ENCODE results near the gene LSM7. TPM values are rescaled to one million over a fixed set of nuclear protein-coding genes. Genes with fewer than 3 reads are reported as not detected.
"Not testable (repeated sequence)": the region's sequence is repeated elsewhere in the genome, so short reads cannot be mapped to it uniquely, and the experiment has no call there.

The LSM7 gene
- total RNA-seq, 3 donors from 2014 or later, result 60.3 to 111 (median 93.1) TPM

DNA sequence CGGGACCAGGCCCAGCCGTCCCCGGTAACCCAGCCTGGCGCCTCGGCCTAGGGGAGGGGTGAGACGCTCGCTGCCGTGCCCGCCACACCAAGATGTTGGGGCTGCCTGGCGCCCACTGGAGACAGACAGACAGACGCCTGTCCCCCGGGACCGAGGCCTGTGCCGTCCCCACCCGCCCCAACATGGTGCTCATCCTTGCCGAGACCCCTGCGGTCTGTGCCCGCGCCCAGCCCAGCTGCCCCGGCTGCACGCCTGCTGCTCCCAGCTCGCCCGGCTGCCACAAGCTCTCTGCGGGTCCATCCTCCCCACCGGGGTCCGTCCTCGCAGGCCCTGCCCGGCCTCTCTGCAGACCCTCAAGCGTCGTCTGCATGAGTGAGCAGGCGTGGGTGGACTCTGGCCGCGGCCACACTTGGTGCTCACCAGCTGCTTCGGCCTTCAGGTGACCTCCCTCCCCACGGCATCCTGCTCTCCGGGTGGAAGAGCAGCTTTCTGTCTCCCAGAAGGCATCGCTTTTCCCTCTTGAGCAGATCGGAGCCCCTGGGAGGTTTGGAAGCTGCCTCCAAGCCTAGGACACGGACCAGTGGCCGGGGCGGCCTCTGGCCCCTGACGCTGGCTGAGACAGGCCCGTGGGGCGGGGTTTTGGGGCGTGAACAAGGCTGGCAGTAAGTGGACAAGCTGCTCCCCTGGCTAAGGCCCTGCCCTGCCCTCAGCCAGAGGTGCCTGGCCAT, 24.9 kb upstream of the LSM7 start:
- no peak overlapping the region for H3K4me3 ChIP-seq
- TF ChIP-seq, protein P1, sequence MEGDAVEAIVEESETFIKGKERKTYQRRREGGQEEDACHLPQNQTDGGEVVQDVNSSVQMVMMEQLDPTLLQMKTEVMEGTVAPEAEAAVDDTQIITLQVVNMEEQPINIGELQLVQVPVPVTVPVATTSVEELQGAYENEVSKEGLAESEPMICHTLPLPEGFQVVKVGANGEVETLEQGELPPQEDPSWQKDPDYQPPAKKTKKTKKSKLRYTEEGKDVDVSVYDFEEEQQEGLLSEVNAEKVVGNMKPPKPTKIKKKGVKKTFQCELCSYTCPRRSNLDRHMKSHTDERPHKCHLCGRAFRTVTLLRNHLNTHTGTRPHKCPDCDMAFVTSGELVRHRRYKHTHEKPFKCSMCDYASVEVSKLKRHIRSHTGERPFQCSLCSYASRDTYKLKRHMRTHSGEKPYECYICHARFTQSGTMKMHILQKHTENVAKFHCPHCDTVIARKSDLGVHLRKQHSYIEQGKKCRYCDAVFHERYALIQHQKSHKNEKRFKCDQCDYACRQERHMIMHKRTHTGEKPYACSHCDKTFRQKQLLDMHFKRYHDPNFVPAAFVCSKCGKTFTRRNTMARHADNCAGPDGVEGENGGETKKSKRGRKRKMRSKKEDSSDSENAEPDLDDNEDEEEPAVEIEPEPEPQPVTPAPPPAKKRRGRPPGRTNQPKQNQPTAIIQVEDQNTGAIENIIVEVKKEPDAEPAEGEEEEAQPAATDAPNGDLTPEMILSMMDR (IDR thresholded peaks at IDR 0.05), result no peak
- DNase-seq, result peak in 2 of 3 donors; percentile 43 to 51
- no peaks in the 10 kb centered on the region for H3K4me1 ChIP-seq (ENCODE audit: low read depth)
- peak; percentile 43 for ATAC-seq
- H3K9me3 ChIP-seq, result no peaks in the 10 kb centered on the region
- intact Hi-C loops (cut with DNase I, micrococcal nuclease), result no loop called here
- no peaks in the 10 kb centered on the region for H3K36me3 ChIP-seq (ENCODE audit: low read depth)

DNA sequence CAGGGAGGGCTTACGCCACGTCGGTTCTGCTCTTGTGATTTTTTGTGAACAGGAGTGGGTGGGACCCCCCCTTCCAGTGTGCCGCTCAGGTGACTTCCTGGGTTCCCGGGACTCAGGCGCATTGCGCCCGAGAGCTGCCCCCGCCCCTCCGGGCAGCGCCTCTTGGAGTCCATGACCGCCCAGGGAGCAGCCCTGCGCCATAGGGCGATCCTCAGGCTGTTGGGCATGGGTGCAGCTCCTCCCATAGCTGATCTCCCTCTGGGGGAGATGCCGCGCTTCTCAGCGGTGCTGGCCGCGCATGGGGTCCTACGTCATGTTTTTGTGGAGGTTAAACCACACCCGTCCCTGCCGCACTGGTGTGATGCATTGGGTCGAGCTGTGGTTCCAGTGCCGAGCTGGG, 23.7 kb upstream of the LSM7 start:
- TF ChIP-seq, protein P1 (IDR thresholded peaks at IDR 0.05), result no peak
- no peak for DNase-seq
- Histone ChIP-seq H3K4me3 (no peak overlapping the region), H3K36me3 (ENCODE audit: low read depth) (no peaks in the 10 kb centered on the region), H3K4me1 (ENCODE audit: low read depth) (no peaks in the 10 kb centered on the region), H3K9me3 (no peaks in the 10 kb centered on the region)
- intact Hi-C loops (cut with DNase I, micrococcal nuclease), result no loop called here
- ATAC-seq, result no peak

DNA sequence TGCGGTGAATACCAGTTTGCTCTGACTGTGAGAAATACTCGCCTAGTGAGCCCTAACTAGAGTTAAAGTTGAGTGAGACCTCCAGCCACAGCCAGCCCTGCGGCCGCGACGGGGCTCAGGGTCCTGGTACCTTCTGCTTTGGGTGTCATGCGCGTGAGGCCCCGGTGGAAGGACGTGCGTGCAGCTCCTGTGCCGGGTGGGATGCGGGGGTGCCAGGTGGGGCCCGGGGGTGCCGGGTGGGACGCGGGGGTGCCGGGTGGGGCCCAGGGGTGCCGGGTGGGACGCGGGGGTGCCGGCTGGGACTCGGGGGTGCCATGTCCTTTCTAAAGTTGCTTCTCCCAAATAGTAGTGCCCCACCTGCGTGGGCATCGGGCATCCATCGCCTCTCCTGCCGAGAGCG, 23.2 kb upstream of the LSM7 start:
- ATAC-seq, result no peak
- peak in 1 of 3 donors; percentile 47 for DNase-seq
- Histone ChIP-seq H3K36me3 (ENCODE audit: low read depth) (no peaks in the 10 kb centered on the region), H3K9me3 (no peaks in the 10 kb centered on the region), H3K4me3 (no peak overlapping the region), H3K4me1 (ENCODE audit: low read depth) (no peaks in the 10 kb centered on the region)
- TF ChIP-seq, protein P1 (IDR thresholded peaks at IDR 0.05), result no peak
- intact Hi-C loops (cut with DNase I, micrococcal nuclease), result no loop called here

DNA sequence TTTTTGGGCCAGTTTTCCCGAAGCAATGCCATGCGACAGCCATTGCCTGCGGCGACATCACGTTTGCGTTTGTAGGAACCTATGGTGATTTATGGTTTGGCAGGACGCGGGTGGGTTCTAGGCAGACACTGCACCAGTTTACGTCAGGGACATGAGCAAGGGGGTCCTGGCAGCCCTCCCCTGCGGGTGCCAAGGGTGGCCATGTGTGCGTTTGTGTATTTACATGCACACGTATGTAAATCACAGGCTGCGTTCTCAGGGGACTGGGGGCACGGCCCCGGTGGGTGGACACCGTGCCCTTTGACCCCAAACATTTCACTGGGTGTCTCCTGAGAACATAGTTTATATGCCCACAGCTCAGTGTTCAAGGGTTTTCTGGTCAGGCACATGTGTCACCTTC, 22.3 kb upstream of the LSM7 start:
- ATAC-seq (no peak), DNase-seq (peak in 1 of 3 donors; percentile 35)
- TF ChIP-seq, protein P1 (IDR thresholded peaks at IDR 0.05), result no peak
- intact Hi-C loops (cut with DNase I, micrococcal nuclease), result no loop called here
- Histone ChIP-seq H3K9me3 (no peaks in the 10 kb centered on the region), H3K4me1 (ENCODE audit: low read depth) (peaks cover 3% of the 10 kb centered on the region), H3K4me3 (no peak overlapping the region), H3K36me3 (ENCODE audit: low read depth) (no peaks in the 10 kb centered on the region)

DNA sequence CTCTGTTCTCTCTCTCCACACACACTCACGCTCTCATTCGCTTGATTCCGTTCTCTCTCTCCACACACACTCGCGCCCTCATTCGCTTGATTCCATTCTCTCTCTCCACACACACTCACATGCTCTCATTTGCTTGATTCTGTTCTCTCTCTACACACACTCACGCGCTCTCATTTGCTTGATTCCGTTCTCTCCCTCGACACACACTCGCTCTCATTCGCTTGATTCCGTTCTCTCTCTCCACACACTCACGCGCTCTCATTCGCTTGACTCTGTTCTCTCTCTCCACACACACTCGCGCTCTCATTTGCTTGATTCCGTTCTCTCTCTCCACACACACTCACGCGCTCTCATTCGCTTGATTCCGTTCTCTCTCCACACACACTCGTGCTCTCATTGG, 21.4 kb upstream of the LSM7 start:
- intact Hi-C loops (cut with DNase I, micrococcal nuclease), result not testable (repeated sequence)

DNA sequence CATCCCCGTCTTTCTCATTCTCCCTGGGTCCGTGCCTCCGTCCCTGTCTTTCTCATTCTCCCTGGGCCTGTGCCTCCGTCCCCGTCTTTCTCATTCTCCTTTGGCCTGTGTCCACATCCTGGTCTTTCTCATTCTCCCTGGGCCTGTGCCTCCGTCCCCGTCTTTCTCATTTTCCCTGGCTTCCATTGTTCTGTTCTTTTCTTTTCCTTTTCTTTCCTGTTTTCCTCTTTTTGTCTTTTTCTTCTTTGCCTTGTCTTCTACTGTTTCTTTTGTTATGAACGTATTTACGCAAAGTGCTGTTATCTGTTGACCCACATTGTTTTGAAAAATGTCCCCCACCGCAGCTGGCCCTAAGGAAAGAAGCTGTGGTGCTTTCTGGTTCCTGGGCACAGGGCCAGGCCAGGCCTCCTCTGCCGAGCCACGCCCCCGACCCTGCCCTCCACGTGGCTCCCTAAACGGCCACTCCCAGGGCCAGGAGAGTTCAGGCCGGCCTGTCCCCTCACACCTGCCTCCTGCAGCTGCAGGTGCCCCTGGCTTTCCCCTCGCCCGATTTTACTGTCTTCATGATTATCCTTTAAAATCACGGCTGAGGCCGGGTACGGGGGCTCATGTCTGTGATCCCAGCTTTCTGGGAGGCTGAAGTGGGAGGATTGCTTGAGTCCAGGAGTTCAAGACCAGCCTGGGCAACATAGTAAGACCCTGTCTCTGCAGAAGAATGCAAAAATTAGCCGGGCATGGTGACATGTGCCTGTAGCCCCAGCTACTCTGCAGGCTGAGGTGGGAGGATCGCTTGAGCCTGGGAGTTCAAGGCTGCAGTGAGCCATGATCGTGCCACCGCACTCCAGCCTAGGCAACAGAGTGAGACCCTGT, 17.6 kb upstream of the LSM7 start:
- Histone ChIP-seq H3K4me3 (no peak overlapping the region), H3K36me3 (ENCODE audit: low read depth) (no peaks in the 10 kb centered on the region), H3K4me1 (ENCODE audit: low read depth) (peaks cover 15% of the 10 kb centered on the region), H3K9me3 (no peaks in the 10 kb centered on the region)
- ATAC-seq, result peak; percentile 98
- intact Hi-C loops (cut with DNase I, micrococcal nuclease), result no loop called here
- TF ChIP-seq, protein P1 (IDR thresholded peaks at IDR 0.05), result no peak
- DNase-seq, result peak; percentile 87 to 93 (median 90)

More for the DNA sequence above, 21.4 kb upstream of the LSM7 start:
- H3K36me3 ChIP-seq (ENCODE audit: low read depth); H3K4me3 ChIP-seq; DNase-seq; H3K4me1 ChIP-seq (ENCODE audit: low read depth); ATAC-seq; H3K9me3 ChIP-seq: not testable (repeated sequence)

Data from mucosa of descending colon (tissue), 3 donors.